Neural cell (in vitro differentiated cells): ENCODE data around the gene P2RX4. TPM values are rescaled to one million over a fixed set of nuclear protein-coding genes. Genes with fewer than 3 reads are reported as not detected.

ENCODE experiments used
- H2AFZ ChIP-seq: fragments of 200-600, 300-800 bp; sonication (generic), shearing (Covaris generic); 2 replicates; pipeline ENCODE4 v1.6.0; 2014; ENCODE audit warnings: low read depth, mild to moderate bottlenecking, antibody characterized with exemption, low read length, moderate library complexity
- H3F3A ChIP-seq: fragments of 200-600 bp; shearing (Covaris generic); 2 replicates; pipeline ENCODE4 v1.6.1; 2016; ENCODE audit warnings: mild to moderate bottlenecking, moderate library complexity, mixed read lengths, antibody characterized with exemption, low read length; ENCODE audit not compliant: insufficient read depth, poor library complexity, severe bottlenecking
- H3K27ac ChIP-seq: fragments of 200-600, 300-800 bp; sonication (generic), shearing (Covaris generic); 2 replicates; pipeline ENCODE4 v1.5.1; 2014; ENCODE audit warnings: mild to moderate bottlenecking, low read length, moderate library complexity
- H3K27me3 ChIP-seq: fragments of 300-800, 200-600 bp; sonication (generic), shearing (Covaris generic); 2 replicates; pipeline ENCODE4 v1.6.0; 2014; ENCODE audit warnings: mild to moderate bottlenecking, low read depth, low read length, moderate library complexity; ENCODE audit not compliant: insufficient read depth
- H3K36me3 ChIP-seq: fragments of 300-800, 200-600 bp; sonication (generic), shearing (Covaris generic); 2 replicates; pipeline ENCODE4 v1.5.1; 2014; ENCODE audit warnings: mild to moderate bottlenecking, antibody characterized with exemption, low read length, moderate library complexity; ENCODE audit not compliant: insufficient read depth
- H3K4me2 ChIP-seq: fragments of 300-800, 200-600 bp; sonication (generic), shearing (Covaris generic); 2 replicates; pipeline ENCODE4 v1.6.0; 2014; ENCODE audit warnings: mild to moderate bottlenecking, low read length
- H3K4me3 ChIP-seq: fragments of 300-800, 200-600 bp; sonication (generic), shearing (Covaris generic); 2 replicates; pipeline ENCODE4 v1.5.1; 2014; ENCODE audit warnings: mild to moderate bottlenecking, low read length, moderate library complexity
- H3K79me2 ChIP-seq: fragments of 200-600 bp; shearing (Covaris generic); replicated peaks from 2 replicates; pipeline ENCODE4 v1.6.0; 2014; ENCODE audit warnings: mild to moderate bottlenecking, low read length, moderate library complexity; ENCODE audit not compliant: insufficient read depth
- H3K9ac ChIP-seq: fragments of 300-800, 200-600 bp; sonication (generic), shearing (Covaris generic); 2 replicates; pipeline ENCODE4 v1.6.1; 2016; ENCODE audit warnings: mild to moderate bottlenecking, low read length, mixed read lengths
- H3K9me2 ChIP-seq: fragments of 200-600 bp; shearing (Covaris generic); 2 replicates; pipeline ENCODE4 v1.6.1; 2016; ENCODE audit warnings: mild to moderate bottlenecking, low read length, mixed read lengths; ENCODE audit not compliant: insufficient read depth
- H3K9me3 ChIP-seq: fragments of 200-600, 300-800 bp; sonication (generic), shearing (Covaris generic); 2 replicates; pipeline ENCODE4 v1.6.1; 2016; ENCODE audit warnings: mild to moderate bottlenecking, mixed run types, low read length, moderate library complexity, mixed read lengths
- H4K20me1 ChIP-seq: fragments of 200-600 bp; shearing (Covaris generic); 2 replicates; pipeline ENCODE4 v1.6.1; 2016; ENCODE audit warnings: mild to moderate bottlenecking, mixed run types; ENCODE audit not compliant: insufficient read depth
- CTCF ChIP-seq: fragments of 450-650 bp; IDR thresholded peaks from 2 replicates; pipeline ENCODE4 v1.5.1; 2014; ENCODE audit warnings: antibody characterized with exemption, mild to moderate bottlenecking, moderate library complexity; ENCODE audit not compliant: poor library complexity, severe bottlenecking
- EP300 ChIP-seq: fragments of 450-650 bp; conservative IDR thresholded peaks from 2 replicates; pipeline ENCODE4 v1.6.1; 2014; ENCODE audit warnings: antibody characterized with exemption, mild to moderate bottlenecking, moderate library complexity; ENCODE audit not compliant: poor library complexity, severe bottlenecking
- EZH2 ChIP-seq: fragments of 200-600, 300-800 bp; shearing (Covaris generic), sonication (generic); IDR thresholded peaks from 2 replicates; pipeline ENCODE4 v1.6.1; 2014; ENCODE audit warnings: antibody characterized with exemption, low read length, borderline replicate concordance, mild to moderate bottlenecking; ENCODE audit not compliant: insufficient read depth, poor library complexity, severe bottlenecking
- MXI1 ChIP-seq: fragments of 450-650 bp; conservative IDR thresholded peaks from 2 replicates; pipeline ENCODE4 v1.6.1; 2014; ENCODE audit warnings: antibody characterized with exemption, mild to moderate bottlenecking; ENCODE audit not compliant: poor library complexity, severe bottlenecking
- POLR2AphosphoS5 ChIP-seq: IDR thresholded peaks from 2 replicates; pipeline ENCODE4 v1.6.1; 2012
- RAD21 ChIP-seq: fragments of 450-650 bp; conservative IDR thresholded peaks from 2 replicates; pipeline ENCODE4 v1.6.1; 2014; ENCODE audit warnings: antibody characterized with exemption, mild to moderate bottlenecking, moderate library complexity
- REST ChIP-seq: IDR thresholded peaks from 2 replicates; pipeline ENCODE4 v1.6.1; 2012; ENCODE audit warnings: borderline replicate concordance
- SMC3 ChIP-seq: fragments of 450-650 bp; conservative IDR thresholded peaks from 2 replicates; pipeline ENCODE4 v1.6.1; 2014; ENCODE audit warnings: antibody characterized with exemption, mild to moderate bottlenecking, moderate library complexity; ENCODE audit not compliant: poor library complexity
- TAF1 ChIP-seq: IDR thresholded peaks from 2 replicates; pipeline ENCODE4 v1.6.1; 2012; ENCODE audit warnings: low read depth
- polyA plus RNA-seq: library from polyadenylated mRNA; depleted of rRNA; stranded (reverse); fragments of >200 nt; gene quantifications from 2 replicates; pipeline ENCODE4 v1.2.3, GENCODE V29; 2014

P2RX4 gene
- polyA plus RNA-seq, 1 donor from 2014 or later: 5.8 TPM

GRCh38 chr12:121219353-121219986, 9.5 kb downstream of the P2RX4 start:
- Histone ChIP-seq H3F3A (no peaks in the 10 kb centered on the region), H2AFZ (no peak overlapping the region), H3K27ac (no peak overlapping the region), H3K9me3 (no peaks in the 10 kb centered on the region), H3K4me2 (no peak overlapping the region), H3K27me3 (no peaks in the 10 kb centered on the region), H3K4me3 (no peak overlapping the region), H4K20me1 (no peaks in the 10 kb centered on the region), H3K36me3 (no peaks in the 10 kb centered on the region), H3K9ac (no peak overlapping the region), H3K79me2 (no peaks in the 10 kb centered on the region), H3K9me2 (no peaks in the 10 kb centered on the region)
- TF ChIP-seq EP300 (no peak), REST (no peak), TAF1 (no peak), MXI1 (no peak), RAD21 (no peak), SMC3 (no peak), CTCF (no peak), EZH2 (no peak), POLR2AphosphoS5 (no peak)

GRCh38 chr12:121222847-121223246, 12.9 kb downstream of the P2RX4 start:
- Histone ChIP-seq H3K4me3 (no peak overlapping the region), H3K27ac (no peak overlapping the region), H3K9me2 (no peaks in the 10 kb centered on the region), H2AFZ (no peak overlapping the region), H3K9me3 (no peaks in the 10 kb centered on the region), H3K36me3 (no peaks in the 10 kb centered on the region), H3K79me2 (no peaks in the 10 kb centered on the region), H3K27me3 (no peaks in the 10 kb centered on the region), H3F3A (no peaks in the 10 kb centered on the region), H3K9ac (no peak overlapping the region), H3K4me2 (no peak overlapping the region), H4K20me1 (no peaks in the 10 kb centered on the region)
- no peak for TF ChIP-seq EZH2
- TF ChIP-seq TAF1: no peak
- no peak for TF ChIP-seq SMC3
- no peak for TF ChIP-seq EP300
- TF ChIP-seq CTCF: no peak
- no peak for TF ChIP-seq MXI1
- no peak for TF ChIP-seq REST
- TF ChIP-seq RAD21: no peak
- TF ChIP-seq POLR2AphosphoS5: no peak
